Skeletal muscle satellite cell (primary cell): ENCODE measurements around the gene TMOD2. TPM values are rescaled to one million over a fixed set of nuclear protein-coding genes. Genes with fewer than 3 reads are reported as not detected.

Experiments used
- H3K27me3 ChIP-seq: 2 replicates; pipeline ENCODE4 v1.7.0; 2013; ENCODE audit warnings: low read length; ENCODE audit not compliant: control insufficient read depth, insufficient read depth
- H3K36me3 ChIP-seq: 2 replicates; pipeline ENCODE4 v1.7.0; 2013; ENCODE audit warnings: mild to moderate bottlenecking, control low read depth, low read length; ENCODE audit not compliant: insufficient read depth
- H3K4me1 ChIP-seq: 2 replicates; pipeline ENCODE4 v1.7.0; 2013; ENCODE audit warnings: low read length; ENCODE audit not compliant: control insufficient read depth, insufficient read depth
- H3K4me2 ChIP-seq: 2 replicates; pipeline ENCODE4 v1.7.0; 2013; ENCODE audit warnings: mild to moderate bottlenecking, low read length
- H3K4me3 ChIP-seq: 2 replicates; pipeline ENCODE4 v1.7.0; 2013; ENCODE audit warnings: low read length
- H3K9ac ChIP-seq: 2 replicates; pipeline ENCODE4 v1.7.0; 2013; ENCODE audit warnings: mild to moderate bottlenecking, low read depth, low read length, moderate library complexity
- H3K9me3 ChIP-seq: replicated peaks from 2 replicates; pipeline ENCODE4 v1.7.0; 2013; ENCODE audit warnings: mild to moderate bottlenecking, control low read depth, low read length
- total RNA-seq: library from RNA; depleted of rRNA; stranded (reverse); fragments of >200 nt; gene quantifications from 2 replicates; pipeline ENCODE4 v1.2.3, GENCODE V29; 2012; rRNA removed

Gene TMOD2
- 6.8 and 8.4 TPM in 2 replicates for total RNA-seq

GRCh38 chr15:51750792-51751696, at the start of gene TMOD2:
TSS of gene TMOD2 (plus strand) at chr15:51751597. CDS start at chr15:51766442, 14,845 bp downstream.
- Histone ChIP-seq H3K27me3 (peaks cover 34% of the 10 kb centered on the region), H3K4me3 (peak within 1 kb of the TSS; percentile 72), H3K36me3 (no peaks in the 10 kb centered on the region), H3K4me2 (peak within 1 kb of the TSS; percentile 81), H3K4me1 (peaks cover 11% of the 10 kb centered on the region), H3K9me3 (no peaks in the 10 kb centered on the region), H3K9ac (peak within 1 kb of the TSS; percentile 60)

DNA sequence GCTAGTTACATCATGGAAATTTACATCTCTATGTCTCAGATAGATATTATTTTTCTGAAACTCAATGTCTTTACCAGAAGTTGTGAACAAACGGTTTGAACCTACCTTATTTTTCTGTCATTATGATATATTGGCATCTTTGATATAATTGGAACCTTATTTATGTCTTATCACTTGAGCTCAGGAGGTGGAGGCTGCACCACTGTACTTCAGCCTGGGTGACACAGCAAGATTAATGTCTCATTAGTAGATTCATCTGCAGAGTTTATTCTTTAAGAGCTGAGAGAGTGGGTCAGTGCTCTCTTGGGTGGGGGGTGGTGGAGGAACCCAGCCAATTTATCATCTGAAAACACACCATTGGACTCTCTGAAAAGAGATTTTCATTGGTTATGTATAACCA, 48.7 kb upstream of the TMOD2 start:
- no peak overlapping the region for H3K4me2 ChIP-seq
- no peaks in the 10 kb centered on the region for H3K9me3 ChIP-seq
- H3K9ac ChIP-seq: no peak overlapping the region
- H3K4me1 ChIP-seq: no peaks in the 10 kb centered on the region
- peaks cover 50% of the 10 kb centered on the region for H3K27me3 ChIP-seq
- H3K36me3 ChIP-seq: no peaks in the 10 kb centered on the region
- no peak overlapping the region for H3K4me3 ChIP-seq

DNA sequence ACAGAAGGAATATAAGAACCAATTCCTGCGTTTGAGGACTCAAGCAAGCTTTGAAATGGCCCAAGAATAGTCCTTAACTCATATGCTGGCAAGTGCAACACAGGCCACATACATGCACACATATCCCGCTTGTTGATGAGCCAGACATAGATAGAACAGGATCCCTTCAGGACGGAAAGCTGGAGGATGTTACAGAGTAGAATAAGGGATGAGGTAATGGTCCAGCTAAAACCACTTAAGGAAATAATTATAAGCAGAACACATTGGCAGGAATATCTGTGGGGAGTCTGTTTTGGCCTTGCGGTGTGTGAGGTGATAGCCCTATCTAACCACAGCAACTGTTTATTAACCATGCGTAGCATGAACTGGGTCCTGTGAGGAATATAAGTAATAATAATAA, 45.1 kb upstream of the TMOD2 start:
- Histone ChIP-seq H3K9ac (no peak overlapping the region), H3K9me3 (no peaks in the 10 kb centered on the region), H3K27me3 (peaks cover 20% of the 10 kb centered on the region), H3K4me1 (no peaks in the 10 kb centered on the region), H3K36me3 (no peaks in the 10 kb centered on the region), H3K4me3 (no peak overlapping the region), H3K4me2 (no peak overlapping the region)

DNA sequence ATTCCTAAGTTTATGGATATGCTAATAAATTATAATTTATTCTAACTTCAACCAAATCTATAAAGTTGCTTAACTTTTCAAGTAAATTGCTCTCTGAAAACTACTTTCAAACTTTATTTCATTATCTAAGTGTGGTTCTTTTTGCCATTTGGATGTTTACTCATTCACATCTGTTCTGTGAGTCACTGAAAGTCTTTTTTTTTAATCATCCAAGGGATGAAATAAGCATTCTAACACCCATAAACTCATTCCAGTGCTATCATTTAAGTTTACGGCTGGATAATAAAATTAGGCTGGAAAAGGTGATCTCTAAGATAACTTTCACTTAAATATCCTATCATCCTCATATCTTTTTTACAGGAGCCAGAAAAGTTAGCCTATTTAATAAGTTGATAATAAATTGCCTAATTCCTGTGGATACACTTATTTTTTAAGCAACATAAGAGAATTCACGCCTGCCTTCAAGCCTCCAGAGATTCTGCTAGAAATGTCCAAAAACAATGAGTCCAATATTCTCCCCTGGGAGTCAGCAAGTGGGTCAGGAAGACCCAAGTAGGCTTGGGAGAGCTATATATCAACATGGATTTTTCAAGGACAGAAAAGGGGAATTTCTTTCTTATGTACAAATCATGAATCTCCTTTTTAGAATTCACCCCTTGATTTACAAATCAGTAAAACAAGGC, 44.3 kb upstream of the TMOD2 start:
- Histone ChIP-seq H3K27me3 (peaks cover 17% of the 10 kb centered on the region), H3K4me2 (no peak overlapping the region), H3K9me3 (no peaks in the 10 kb centered on the region), H3K4me3 (no peak overlapping the region), H3K36me3 (no peaks in the 10 kb centered on the region), H3K9ac (no peak overlapping the region), H3K4me1 (no peaks in the 10 kb centered on the region)

GRCh38 chr15:51708013-51708412, 43.4 kb upstream of the TMOD2 start:
- Histone ChIP-seq H3K9me3 (no peaks in the 10 kb centered on the region), H3K9ac (no peak overlapping the region)

DNA sequence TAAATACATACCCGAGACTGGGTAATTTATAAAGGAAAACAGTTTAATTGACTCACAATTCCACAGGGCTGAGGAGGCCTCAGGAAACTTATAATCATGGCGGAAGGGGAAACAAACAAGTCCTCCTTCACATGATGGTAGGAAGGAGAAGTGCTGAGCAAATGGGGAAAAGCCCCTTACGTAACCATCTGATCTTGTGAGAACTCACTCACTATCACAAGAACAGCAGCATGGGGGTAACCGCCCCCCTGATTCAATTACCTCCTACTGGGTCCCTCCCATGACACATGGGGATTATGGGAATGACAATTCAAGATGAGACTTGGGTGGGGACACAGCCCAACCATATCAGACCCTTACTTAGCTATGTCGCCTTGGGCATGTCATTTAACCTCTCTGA, 42.4 kb upstream of the TMOD2 start:
- no peaks in the 10 kb centered on the region for H3K4me1 ChIP-seq
- peaks cover 2% of the 10 kb centered on the region for H3K27me3 ChIP-seq
- no peaks in the 10 kb centered on the region for H3K36me3 ChIP-seq
- no peak overlapping the region for H3K4me2 ChIP-seq
- no peak overlapping the region for H3K9ac ChIP-seq
- H3K9me3 ChIP-seq: no peaks in the 10 kb centered on the region
- no peak overlapping the region for H3K4me3 ChIP-seq

More at GRCh38 chr15:51708013-51708412, 43.4 kb upstream of the TMOD2 start:
- Histone ChIP-seq H3K27me3 (peaks cover 12% of the 10 kb centered on the region), H3K4me3 (no peak overlapping the region), H3K4me1 (no peaks in the 10 kb centered on the region), H3K36me3 (no peaks in the 10 kb centered on the region), H3K4me2 (no peak overlapping the region)

DNA sequence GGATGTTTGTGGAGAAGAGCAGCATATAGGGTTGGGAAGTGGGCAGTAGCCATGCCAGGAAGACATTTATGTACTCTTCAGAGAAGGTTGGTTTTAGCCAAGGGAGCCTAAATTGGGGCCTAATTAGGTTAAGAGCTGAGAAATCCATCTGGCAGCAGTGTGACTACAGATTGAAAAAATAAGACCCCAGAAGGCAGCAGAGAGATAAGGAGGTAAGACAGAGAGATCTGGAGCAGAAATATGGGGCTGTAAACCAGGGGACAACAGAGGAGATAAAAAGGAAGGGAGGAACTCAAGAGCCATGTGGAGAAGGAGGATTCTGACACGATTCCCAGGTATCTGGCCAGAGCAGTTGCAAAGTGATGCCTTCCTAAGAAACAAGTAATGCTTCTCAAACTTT, 37.2 kb upstream of the TMOD2 start:
- Histone ChIP-seq H3K9me3 (no peaks in the 10 kb centered on the region), H3K4me1 (no peaks in the 10 kb centered on the region)

DNA sequence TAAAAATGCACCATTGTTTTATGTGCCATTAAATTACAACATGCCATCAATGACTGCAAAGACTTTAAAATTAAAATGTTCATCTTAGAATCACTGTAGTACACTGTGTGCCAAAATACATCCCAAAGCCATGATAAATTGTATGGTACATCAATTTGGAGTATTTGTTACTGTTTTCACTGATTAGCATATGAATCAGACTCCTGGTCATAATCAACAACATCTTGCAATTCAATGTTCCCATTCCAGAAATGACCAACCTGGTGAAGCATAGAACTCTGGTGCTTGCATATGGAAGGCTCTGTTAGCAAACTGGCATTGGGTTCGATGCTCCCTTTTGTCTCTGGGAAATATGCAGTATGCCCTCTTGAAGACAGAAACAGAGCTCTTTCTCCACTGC, 36.5 kb upstream of the TMOD2 start:
- Histone ChIP-seq H3K4me1 (no peaks in the 10 kb centered on the region), H3K9ac (no peak overlapping the region)

More for the DNA sequence above, 37.2 kb upstream of the TMOD2 start:
- no peaks in the 10 kb centered on the region for H3K36me3 ChIP-seq
- no peak overlapping the region for H3K4me3 ChIP-seq
- no peaks in the 10 kb centered on the region for H3K27me3 ChIP-seq
- no peak overlapping the region for H3K9ac ChIP-seq
- H3K4me2 ChIP-seq: no peak overlapping the region

DNA sequence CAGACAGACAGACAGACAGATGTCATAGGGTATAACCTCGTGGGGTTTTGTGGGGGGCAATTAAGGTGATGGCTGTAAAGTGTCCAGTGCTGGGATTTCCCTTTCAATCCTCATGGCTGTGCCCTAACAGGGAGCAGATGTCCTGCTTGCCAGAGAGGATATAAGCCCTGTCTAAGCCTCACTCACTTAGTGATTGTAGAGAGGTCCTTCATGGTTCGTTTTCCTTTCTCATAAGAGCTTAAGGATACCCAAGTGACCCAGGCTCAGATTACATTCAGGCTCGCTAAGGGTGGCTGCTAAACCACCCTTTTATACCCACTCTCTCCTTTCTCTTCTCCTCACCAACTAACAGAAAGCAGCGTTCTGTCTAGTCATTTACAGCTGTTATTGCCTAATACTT, 33.2 kb upstream of the TMOD2 start:
- Histone ChIP-seq H3K9me3 (no peaks in the 10 kb centered on the region), H3K4me2 (no peak overlapping the region), H3K4me1 (no peaks in the 10 kb centered on the region), H3K4me3 (no peak overlapping the region), H3K36me3 (no peaks in the 10 kb centered on the region), H3K27me3 (no peaks in the 10 kb centered on the region), H3K9ac (no peak overlapping the region)

More for the DNA sequence above, 36.5 kb upstream of the TMOD2 start:
- H3K9me3 ChIP-seq: no peaks in the 10 kb centered on the region
- no peaks in the 10 kb centered on the region for H3K36me3 ChIP-seq
- no peaks in the 10 kb centered on the region for H3K27me3 ChIP-seq
- H3K4me3 ChIP-seq: no peak overlapping the region
- H3K4me2 ChIP-seq: no peak overlapping the region

DNA sequence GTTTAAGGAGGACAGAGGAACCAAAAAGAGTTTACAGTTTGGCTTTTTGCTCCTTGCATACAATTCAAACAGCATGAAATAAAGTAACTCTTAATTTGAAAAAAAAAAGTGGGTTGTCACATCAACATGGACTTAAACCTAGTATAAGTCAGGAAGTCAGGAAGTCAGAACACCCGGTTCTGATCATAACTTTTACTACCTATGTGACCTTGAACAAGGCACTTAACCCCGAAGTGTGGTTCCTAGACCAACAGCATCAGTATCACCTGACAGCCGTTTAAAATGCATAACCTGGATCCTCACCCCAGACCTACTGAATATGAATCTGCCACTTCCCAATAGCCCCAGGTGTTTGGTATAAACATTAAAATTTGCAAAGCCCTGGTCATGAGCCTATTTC, 32.7 kb upstream of the TMOD2 start:
- Histone ChIP-seq H3K36me3 (no peaks in the 10 kb centered on the region), H3K9me3 (no peaks in the 10 kb centered on the region), H3K4me3 (no peak overlapping the region), H3K9ac (no peak overlapping the region), H3K4me1 (no peaks in the 10 kb centered on the region), H3K27me3 (no peaks in the 10 kb centered on the region), H3K4me2 (no peak overlapping the region)

DNA sequence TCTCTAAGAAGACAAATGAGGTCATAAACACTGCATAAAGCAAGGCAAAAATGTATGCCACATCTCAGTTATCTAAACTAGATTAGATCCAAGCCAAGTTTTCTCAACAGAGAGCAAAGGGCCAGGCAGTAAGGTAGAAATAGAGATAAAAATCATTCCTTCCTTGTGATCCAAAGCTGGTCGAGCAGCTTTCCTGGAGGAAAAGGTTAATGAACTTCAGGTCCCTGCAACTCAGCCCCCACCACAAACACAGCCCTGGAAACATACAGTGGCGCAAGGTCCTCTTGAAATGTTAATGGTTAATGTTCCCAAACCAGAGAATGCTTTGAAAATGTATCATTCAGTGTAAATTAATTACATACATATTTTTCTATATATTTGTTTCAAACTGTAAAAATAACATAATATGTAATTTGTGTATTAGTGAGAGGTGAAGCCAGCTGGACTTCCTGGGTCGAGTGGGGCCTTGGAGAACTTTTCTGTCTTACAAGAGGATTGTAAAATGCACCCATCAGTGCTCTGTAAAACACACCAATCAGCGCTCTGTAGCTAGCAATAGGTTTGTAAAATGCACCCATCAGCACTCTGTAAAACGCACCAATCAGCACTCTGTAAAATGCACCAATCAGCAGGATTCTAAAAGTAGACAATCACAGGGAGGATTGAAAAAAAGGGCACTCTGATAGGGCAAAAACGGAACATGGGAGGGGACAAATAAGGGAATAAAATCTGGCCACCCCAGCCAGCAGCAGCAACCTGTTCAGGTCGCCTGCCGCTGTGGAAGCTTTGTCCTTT, 31.0 kb upstream of the TMOD2 start:
- Histone ChIP-seq H3K4me1 (no peaks in the 10 kb centered on the region), H3K4me2 (no peak overlapping the region), H3K27me3 (no peaks in the 10 kb centered on the region), H3K36me3 (no peaks in the 10 kb centered on the region), H3K9me3 (no peaks in the 10 kb centered on the region), H3K9ac (no peak overlapping the region), H3K4me3 (no peak overlapping the region)
